ENCODE results near the gene PHOX2A. TPM values are rescaled to one million over a fixed set of nuclear protein-coding genes. Genes with fewer than 3 reads are reported as not detected.

The PHOX2A gene
- total RNA-seq, 1 donor from 2014 or later: not detected

GRCh38 chr11:72220696-72221363 is 23.1 kb downstream of the PHOX2A start:
- no peak for TF ChIP-seq CTCF (IDR thresholded peaks at IDR 0.05; ENCODE audit: insufficient read depth, low read depth, low read length)
- no peak for TF ChIP-seq EZH2 (IDR thresholded peaks at IDR 0.05; ENCODE audit: insufficient read depth, low read length)
- no peak overlapping the region for H3K9ac ChIP-seq (ENCODE audit: low read length)
- H2AFZ ChIP-seq (ENCODE audit: low read depth, low read length): no peak overlapping the region
- no peak overlapping the region for H3K27ac ChIP-seq (ENCODE audit: low read depth, low read length)
- H3K9me3 ChIP-seq (ENCODE audit: insufficient read depth, low read depth, low read length): no peaks in the 10 kb centered on the region
- no peaks in the 10 kb centered on the region for H3K36me3 ChIP-seq (ENCODE audit: insufficient read depth, low read length)
- no peak overlapping the region for H3K4me2 ChIP-seq (ENCODE audit: low read length)
- H3K79me2 ChIP-seq (ENCODE audit: insufficient read depth, low read length): peaks cover 19% of the 10 kb centered on the region
- peaks cover 5% of the 10 kb centered on the region for H3K4me1 Mint-ChIP-seq (ENCODE audit: low read depth, unreplicated experiment)
- FAIRE-seq: no peak
- no peak overlapping the region for H3K27ac Mint-ChIP-seq (ENCODE audit: unreplicated experiment)
- peaks cover 9% of the 10 kb centered on the region for H3K27me3 ChIP-seq (ENCODE audit: insufficient read depth, low read length)
- H3K9me3 Mint-ChIP-seq (ENCODE audit: unreplicated experiment): no peaks in the 10 kb centered on the region
- peaks cover 29% of the 10 kb centered on the region for H3K27me3 Mint-ChIP-seq (ENCODE audit: low read depth, unreplicated experiment)
- H3K4me3 ChIP-seq (ENCODE audit: insufficient read depth, low read depth, low read length): no peak overlapping the region
- peaks cover 11% of the 10 kb centered on the region for H3K4me1 ChIP-seq (ENCODE audit: insufficient read depth, low read length)
- H4K20me1 ChIP-seq (ENCODE audit: insufficient read depth, low read length): peaks cover 9% of the 10 kb centered on the region
- no peak for DNase-seq (ENCODE audit: low read depth)
- no peaks in the 10 kb centered on the region for H3K36me3 Mint-ChIP-seq (ENCODE audit: low read depth, unreplicated experiment)
- no peak overlapping the region for H3K4me3 Mint-ChIP-seq (ENCODE audit: unreplicated experiment)

GRCh38 chr11:72218251-72218745 is 25.7 kb downstream of the PHOX2A start:
- Mint-ChIP-seq H3K9me3 (ENCODE audit: unreplicated experiment) (peaks cover 4% of the 10 kb centered on the region), H3K4me3 (ENCODE audit: unreplicated experiment) (no peak overlapping the region), H3K36me3 (ENCODE audit: low read depth, unreplicated experiment) (no peaks in the 10 kb centered on the region), H3K27me3 (ENCODE audit: low read depth, unreplicated experiment) (peaks cover 38% of the 10 kb centered on the region), H3K4me1 (ENCODE audit: low read depth, unreplicated experiment) (peaks cover 2% of the 10 kb centered on the region), H3K27ac (ENCODE audit: unreplicated experiment) (no peak overlapping the region)
- Histone ChIP-seq H2AFZ (ENCODE audit: low read depth, low read length) (no peak overlapping the region), H3K4me2 (ENCODE audit: low read length) (no peak overlapping the region), H3K27ac (ENCODE audit: low read depth, low read length) (no peak overlapping the region), H3K4me1 (ENCODE audit: insufficient read depth, low read length) (peaks cover 5% of the 10 kb centered on the region), H3K4me3 (ENCODE audit: insufficient read depth, low read depth, low read length) (no peak overlapping the region), H3K9ac (ENCODE audit: low read length) (no peak overlapping the region), H3K36me3 (ENCODE audit: insufficient read depth, low read length) (no peaks in the 10 kb centered on the region), H4K20me1 (ENCODE audit: insufficient read depth, low read length) (no peaks in the 10 kb centered on the region), H3K27me3 (ENCODE audit: insufficient read depth, low read length) (peaks cover 17% of the 10 kb centered on the region), H3K9me3 (ENCODE audit: insufficient read depth, low read depth, low read length) (no peaks in the 10 kb centered on the region), H3K79me2 (ENCODE audit: insufficient read depth, low read length) (no peaks in the 10 kb centered on the region)
- no peak for DNase-seq (ENCODE audit: low read depth)
- no peak for FAIRE-seq
- no peak for TF ChIP-seq CTCF (IDR thresholded peaks at IDR 0.05; ENCODE audit: insufficient read depth, low read depth, low read length)
- TF ChIP-seq EZH2 (IDR thresholded peaks at IDR 0.05; ENCODE audit: insufficient read depth, low read length): no peak

GRCh38 chr11:72217841-72218240 is 26.1 kb downstream of the PHOX2A start:
- Mint-ChIP-seq H3K27me3 (ENCODE audit: low read depth, unreplicated experiment) (peaks cover 38% of the 10 kb centered on the region), H3K9me3 (ENCODE audit: unreplicated experiment) (peaks cover 4% of the 10 kb centered on the region), H3K4me3 (ENCODE audit: unreplicated experiment) (no peak overlapping the region), H3K27ac (ENCODE audit: unreplicated experiment) (no peak overlapping the region), H3K36me3 (ENCODE audit: low read depth, unreplicated experiment) (no peaks in the 10 kb centered on the region), H3K4me1 (ENCODE audit: low read depth, unreplicated experiment) (peaks cover 2% of the 10 kb centered on the region)
- Histone ChIP-seq H3K27ac (ENCODE audit: low read depth, low read length) (no peak overlapping the region), H3K4me1 (ENCODE audit: insufficient read depth, low read length) (peaks cover 5% of the 10 kb centered on the region), H2AFZ (ENCODE audit: low read depth, low read length) (no peak overlapping the region), H3K4me3 (ENCODE audit: insufficient read depth, low read depth, low read length) (no peak overlapping the region), H3K9ac (ENCODE audit: low read length) (no peak overlapping the region), H3K4me2 (ENCODE audit: low read length) (no peak overlapping the region), H3K36me3 (ENCODE audit: insufficient read depth, low read length) (no peaks in the 10 kb centered on the region), H3K79me2 (ENCODE audit: insufficient read depth, low read length) (no peaks in the 10 kb centered on the region), H3K27me3 (ENCODE audit: insufficient read depth, low read length) (peaks cover 22% of the 10 kb centered on the region), H4K20me1 (ENCODE audit: insufficient read depth, low read length) (no peaks in the 10 kb centered on the region), H3K9me3 (ENCODE audit: insufficient read depth, low read depth, low read length) (no peaks in the 10 kb centered on the region)
- DNase-seq (ENCODE audit: low read depth) (no peak), FAIRE-seq (no peak)
- TF ChIP-seq CTCF (IDR thresholded peaks at IDR 0.05; ENCODE audit: insufficient read depth, low read depth, low read length) (no peak), EZH2 (IDR thresholded peaks at IDR 0.05; ENCODE audit: insufficient read depth, low read length) (no peak)
